IPS DF 6.9 (cell line): Measurements from ENCODE around the gene VIPR1.
"Not testable (repeated sequence)": the region's sequence is repeated elsewhere in the genome, so short reads cannot be mapped to it uniquely, and the experiment has no call there.

ENCODE experiments used
- DNase-seq: peaks from one replicate; pipeline ENCODE4 v3.0.0-alpha.2; 2013; ENCODE audit warnings: low read depth, low spot score
- H3K27ac ChIP-seq: one replicate; pipeline ENCODE4 v1.5.1; 2013; ENCODE audit warnings: low read length, control low read depth
- H3K27me3 ChIP-seq: 2 replicates; pipeline ENCODE4 v1.6.1; 2013; ENCODE audit warnings: mild to moderate bottlenecking, low read length; ENCODE audit not compliant: control insufficient read depth, insufficient read depth
- H3K36me3 ChIP-seq: 2 replicates; pipeline ENCODE4 v1.6.1; 2013; ENCODE audit warnings: low read length; ENCODE audit not compliant: control insufficient read depth, insufficient read depth
- H3K4me1 ChIP-seq: 2 replicates; pipeline ENCODE4 v1.6.1; 2013; ENCODE audit warnings: low read length; ENCODE audit not compliant: control insufficient read depth, insufficient read depth
- H3K4me3 ChIP-seq: 2 replicates; pipeline ENCODE4 v1.5.1; 2013; ENCODE audit warnings: mild to moderate bottlenecking, low read length
- H3K9me3 ChIP-seq: 2 replicates; pipeline ENCODE4 v1.6.1; 2013; ENCODE audit warnings: low read length, inconsistent platforms; ENCODE audit not compliant: control insufficient read depth, insufficient read depth
- WGBS: extraction: QIAGEN DNeasy Blood & Tissue Kit; methylation state at CpG from one replicate; pipeline ENCODE4 v1.1.7; 2013; ENCODE audit warnings: mixed read lengths, missing lambda C conversion rate; ENCODE audit not compliant: insufficient read length, insufficient coverage; 5-methylcytosine and 5-hydroxymethylcytosine counted together

VIPR1 gene

DNA sequence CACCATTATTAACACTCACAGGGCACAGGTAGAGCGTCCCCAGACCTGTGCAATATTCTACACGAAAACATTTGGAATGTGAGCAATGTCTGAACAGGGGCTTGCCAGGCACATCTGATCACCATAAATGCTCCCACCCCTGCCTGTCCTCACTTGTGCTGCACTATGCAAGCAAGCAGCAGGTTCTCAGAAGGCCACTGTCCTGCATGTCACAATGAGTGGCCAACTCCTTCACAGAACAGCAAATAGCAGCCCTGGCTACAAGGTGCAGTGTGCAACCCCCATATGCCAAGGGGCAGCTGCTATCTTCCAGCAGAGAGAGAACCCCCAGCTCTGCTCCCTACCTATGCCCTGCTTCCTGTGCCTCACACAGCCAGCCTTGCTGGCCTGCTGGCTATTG, 46.7 kb downstream of the VIPR1 start:
- no peak overlapping the region for H3K27ac ChIP-seq
- no peak for DNase-seq
- no peaks in the 10 kb centered on the region; the same call in 1 of the 2 replicates for H3K4me1 ChIP-seq
- peaks cover 6% of the 10 kb centered on the region; the same call in 1 of the 2 replicates for H3K36me3 ChIP-seq
- no peaks in the 10 kb centered on the region for H3K27me3 ChIP-seq
- H3K9me3 ChIP-seq = no peaks in the 10 kb centered on the region
- no peak overlapping the region for H3K4me3 ChIP-seq
- WGBS = no CpG with 5 or more reads among the region's 2 CpGs

- H3K4me1 ChIP-seq = no peaks in the 10 kb centered on the region; the same call in 1 of the 2 replicates
- no peak overlapping the region for H3K4me3 ChIP-seq
- peaks cover 6% of the 10 kb centered on the region; the same call in 1 of the 2 replicates for H3K36me3 ChIP-seq
- no peaks in the 10 kb centered on the region for H3K9me3 ChIP-seq
- WGBS = no CpG with 5 or more reads among the region's 1 CpG
- no peak overlapping the region for H3K27ac ChIP-seq
- no peaks in the 10 kb centered on the region for H3K27me3 ChIP-seq
- DNase-seq = no peak
Measured at GRCh38 chr3:42550250-42550649, 47.8 kb downstream of the VIPR1 start.

GRCh38 chr3:42552830-42553229, 50.4 kb downstream of the VIPR1 start:
- Histone ChIP-seq H3K4me1 (no peaks in the 10 kb centered on the region), H3K27ac (no peak overlapping the region), H3K4me3 (no peak overlapping the region), H3K9me3 (no peaks in the 10 kb centered on the region), H3K27me3 (no peaks in the 10 kb centered on the region), H3K36me3 (peaks cover 12% of the 10 kb centered on the region; the same call in 1 of the 2 replicates)
- no CpG with 5 or more reads among the region's 1 CpG for WGBS
- DNase-seq = no peak

DNA sequence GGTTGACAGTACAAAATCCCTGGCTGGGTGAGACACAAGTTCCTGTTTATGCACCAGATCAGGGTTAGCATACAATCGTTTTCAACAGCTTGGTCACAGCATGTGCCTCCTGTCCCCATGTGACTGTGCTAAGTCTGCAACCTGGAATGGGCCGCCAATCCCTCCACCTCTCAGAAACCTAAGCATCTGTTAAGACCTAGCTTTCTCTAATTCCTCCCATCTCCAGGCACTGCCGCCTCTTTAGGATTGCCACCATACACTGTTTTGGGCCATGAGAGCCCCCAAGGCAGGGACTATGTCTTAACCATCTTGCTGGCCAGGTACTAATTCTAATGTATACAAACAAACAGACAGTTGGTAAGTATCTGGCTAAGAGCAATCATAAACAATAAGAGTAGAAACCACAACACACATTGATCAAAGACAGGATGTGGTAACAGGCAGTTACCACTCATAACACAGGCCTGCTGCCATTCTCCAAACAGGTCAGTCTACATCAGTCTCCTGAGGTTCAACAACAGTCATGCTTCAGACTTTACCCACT, 53.7 kb downstream of the VIPR1 start:
- Histone ChIP-seq H3K27me3 (no peaks in the 10 kb centered on the region; the same call in 1 of the 2 replicates), H3K9me3 (no peaks in the 10 kb centered on the region), H3K4me3 (no peak overlapping the region), H3K36me3 (peaks cover 12% of the 10 kb centered on the region; the same call in 1 of the 2 replicates), H3K27ac (no peak overlapping the region), H3K4me1 (no peaks in the 10 kb centered on the region)
- no CpG with 5 or more reads among the region's 3 CpGs for WGBS
- no peak for DNase-seq

GRCh38 chr3:42556817-42557216, 54.4 kb downstream of the VIPR1 start:
- H3K27me3 ChIP-seq, H3K4me3 ChIP-seq, H3K4me1 ChIP-seq, H3K9me3 ChIP-seq, H3K27ac ChIP-seq, DNase-seq: not testable (repeated sequence)
- H3K36me3 ChIP-seq = peaks cover 12% of the 10 kb centered on the region; the same call in 1 of the 2 replicates
- no CpG with 5 or more reads among the region's 6 CpGs for WGBS

GRCh38 chr3:42557854-42558253, 55.4 kb downstream of the VIPR1 start:
- Histone ChIP-seq H3K27ac (no peak overlapping the region), H3K4me1 (no peaks in the 10 kb centered on the region), H3K36me3 (peaks cover 11% of the 10 kb centered on the region; the same call in 1 of the 2 replicates), H3K9me3 (no peaks in the 10 kb centered on the region), H3K4me3 (no peak overlapping the region), H3K27me3 (no peaks in the 10 kb centered on the region; the same call in 1 of the 2 replicates)
- DNase-seq = no peak

DNA sequence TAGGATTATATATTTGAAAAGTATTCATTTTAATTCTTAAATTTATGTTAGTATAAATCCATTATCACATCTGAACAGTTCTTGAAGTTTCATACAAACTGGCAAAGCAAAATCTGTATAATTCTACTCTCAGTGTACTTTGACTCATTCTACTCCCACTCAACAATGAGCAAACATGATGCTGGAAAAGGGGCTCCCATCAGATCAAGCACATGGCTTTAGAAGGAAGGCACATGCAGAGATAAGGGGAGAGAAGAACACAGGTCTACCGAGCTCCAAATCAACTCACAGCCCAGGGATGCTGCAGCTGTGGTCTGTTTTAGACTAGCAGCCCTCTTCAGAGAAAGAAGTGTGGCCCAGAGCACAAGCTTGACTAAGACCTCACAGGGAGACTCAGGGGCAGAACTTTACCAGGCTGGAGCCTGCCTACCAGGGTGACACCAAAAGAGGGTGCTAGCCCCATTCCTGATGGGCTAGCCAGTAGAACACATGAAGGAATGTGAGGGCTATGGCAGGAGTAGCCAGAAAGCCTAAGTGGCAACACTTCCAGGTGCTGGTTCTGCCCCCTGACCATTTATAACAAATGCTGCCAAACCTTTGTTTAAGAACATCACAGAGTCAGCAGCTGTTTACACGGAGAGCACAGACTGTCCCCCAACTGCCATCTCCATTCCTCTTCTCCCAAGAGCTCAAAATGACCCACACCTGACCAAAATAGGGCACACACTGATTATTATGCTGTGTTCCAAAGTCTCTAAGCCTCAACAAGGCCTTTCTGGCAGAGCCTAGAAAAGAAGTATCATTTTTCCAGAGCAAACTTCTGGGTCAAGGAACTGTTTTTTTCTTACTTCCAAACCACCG, 59.8 kb downstream of the VIPR1 start:
- DNase-seq = no peak
- Histone ChIP-seq H3K4me3 (no peak overlapping the region), H3K9me3 (no peaks in the 10 kb centered on the region), H3K4me1 (no peaks in the 10 kb centered on the region), H3K27ac (no peak overlapping the region), H3K36me3 (peaks cover 3% of the 10 kb centered on the region; the same call in 1 of the 2 replicates), H3K27me3 (no peaks in the 10 kb centered on the region; the same call in 1 of the 2 replicates)
- WGBS = no CpG with 5 or more reads among the region's 3 CpGs

- no peaks in the 10 kb centered on the region for H3K27me3 ChIP-seq
- H3K36me3 ChIP-seq = peaks cover 3% of the 10 kb centered on the region; the same call in 1 of the 2 replicates
- H3K4me3 ChIP-seq = no peak overlapping the region
- DNase-seq = no peak
- no CpG with 5 or more reads among the region's 2 CpGs for WGBS
- H3K27ac ChIP-seq = no peak overlapping the region
- no peaks in the 10 kb centered on the region for H3K9me3 ChIP-seq
- H3K4me1 ChIP-seq = no peaks in the 10 kb centered on the region
Measured at GRCh38 chr3:42569593-42570142, 67.2 kb downstream of the VIPR1 start.

GRCh38 chr3:42572278-42572677, 69.8 kb downstream of the VIPR1 start:
- H3K4me3 ChIP-seq = no peak overlapping the region
- H3K27me3 ChIP-seq = no peaks in the 10 kb centered on the region
- no peak overlapping the region for H3K27ac ChIP-seq
- DNase-seq = no peak
- H3K9me3 ChIP-seq = no peaks in the 10 kb centered on the region
- no peaks in the 10 kb centered on the region for H3K36me3 ChIP-seq
- WGBS = no CpG with 5 or more reads among the region's 3 CpGs
- no peaks in the 10 kb centered on the region for H3K4me1 ChIP-seq

DNA sequence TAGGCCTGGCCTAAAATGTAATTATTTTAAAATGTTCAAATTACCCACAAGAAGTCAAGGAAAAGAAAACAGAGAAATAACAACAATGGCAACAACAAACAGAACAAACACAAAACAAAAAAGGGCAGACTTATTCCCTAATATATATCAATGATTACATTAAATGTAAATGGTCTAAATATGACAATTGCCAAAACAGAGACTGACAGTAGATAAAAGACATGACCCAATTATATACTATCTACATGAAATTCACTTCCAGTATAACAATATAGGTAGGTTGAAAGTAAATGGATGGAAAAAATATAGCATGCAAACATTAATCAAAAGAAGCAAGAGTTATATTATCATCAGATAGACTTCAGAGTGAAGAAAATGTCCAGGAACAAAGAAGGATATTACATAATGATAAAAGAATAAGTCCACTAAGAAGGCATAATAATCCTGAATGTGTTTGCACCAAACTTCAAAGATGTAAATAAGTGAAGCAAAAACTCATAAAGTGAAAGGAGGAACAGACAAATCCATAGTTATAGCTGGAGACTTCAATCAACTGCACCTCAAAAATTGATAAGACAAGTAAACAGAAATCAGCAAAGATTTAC, 72.8 kb downstream of the VIPR1 start:
- no peak for DNase-seq
- Histone ChIP-seq H3K9me3 (no peaks in the 10 kb centered on the region), H3K4me1 (no peaks in the 10 kb centered on the region), H3K36me3 (no peaks in the 10 kb centered on the region; the same call in 1 of the 2 replicates), H3K27me3 (no peaks in the 10 kb centered on the region), H3K27ac (no peak overlapping the region), H3K4me3 (no peak overlapping the region)
